GM10266 (cell line): ENCODE data around the gene ETV5.

ENCODE experiments used
- DNase-seq: peaks from one replicate; pipeline ENCODE4 v3.0.0; 2012; ENCODE audit errors: extremely low spot score
- CTCF ChIP-seq: IDR thresholded peaks from 2 replicates; pipeline ENCODE4 v1.5.1; 2012; ENCODE audit warnings: mild to moderate bottlenecking, low read depth; ENCODE audit not compliant: control insufficient read depth, insufficient read depth; ENCODE audit errors: missing control alignments

ETV5 gene

GRCh38 chr3:186137051-186137685 lies 28.3 kb upstream of the ETV5 start:
- no peak for TF ChIP-seq CTCF
- DNase-seq = no peak

GRCh38 chr3:186133980-186134379 lies 25.1 kb upstream of the ETV5 start:
- no peak for TF ChIP-seq CTCF
- no peak for DNase-seq

- no peak for TF ChIP-seq CTCF
Measured at GRCh38 chr3:186132487-186132886, 23.6 kb upstream of the ETV5 start.

GRCh38 chr3:186129206-186129605 lies 20.3 kb upstream of the ETV5 start:
- DNase-seq = no peak
- no peak for TF ChIP-seq CTCF

More at GRCh38 chr3:186132487-186132886, 23.6 kb upstream of the ETV5 start:
- no peak for DNase-seq

GRCh38 chr3:186128158-186128557 lies 19.3 kb upstream of the ETV5 start:
- no peak for TF ChIP-seq CTCF
- DNase-seq = no peak

GRCh38 chr3:186127463-186127862 lies 18.6 kb upstream of the ETV5 start:
- DNase-seq = no peak
- no peak for TF ChIP-seq CTCF

- no peak for TF ChIP-seq CTCF
- DNase-seq = no peak
Measured at GRCh38 chr3:186125118-186125517, 16.2 kb upstream of the ETV5 start.
